Gastroesophageal sphincter (tissue), 4 donors: ENCODE data around the gene KLHDC8B. TPM values are rescaled to one million over a fixed set of nuclear protein-coding genes. Genes with fewer than 3 reads are reported as not detected.
"Not testable (repeated sequence)": the region's sequence is repeated elsewhere in the genome, so short reads cannot be mapped to it uniquely, and the experiment has no call there.

Source experiments
- ATAC-seq: fragments of 150-250 bp; one replicate; pipeline ENCODE4 v1.9.1; 2016; ENCODE audit warnings: mild to moderate bottlenecking, moderate library complexity
- H3K27ac ChIP-seq, 4 donors: fragments of 200-600 bp; sonication (generic) in 3 of 4; 1 replicate in 3 of 4; 2 replicates in 1 of 4; pipeline ENCODE4 v1.5.1; 2016 to 2019
- H3K27me3 ChIP-seq: fragments of 200-600 bp; sonication (generic); one replicate; pipeline ENCODE4 v1.5.1; 2019
- H3K36me3 ChIP-seq, 2 donors: fragments of 200-600 bp; sonication (generic); one replicate each; pipeline ENCODE4 v1.5.1; 2019; ENCODE audit warnings: control low read depth in 1 of 2
- H3K4me1 ChIP-seq, 3 donors: fragments of 200-600 bp; sonication (generic); 1 replicate in 2 of 3; 2 replicates in 1 of 3; pipeline ENCODE4 v1.5.1; 2016 to 2019; ENCODE audit warnings: control low read depth in 2 of 3
- H3K4me3 ChIP-seq, 2 donors: fragments of 200-600 bp; sonication (generic); one replicate each; pipeline ENCODE4 v1.5.1; 2019; ENCODE audit warnings: mild to moderate bottlenecking in 1 of 2, moderate library complexity in 1 of 2
- H3K9me3 ChIP-seq, 3 donors: fragments of 200-600 bp; sonication (generic); one replicate each; pipeline ENCODE4 v1.5.1; 2017 to 2019; ENCODE audit warnings: control low read depth in 2 of 3
- CTCF ChIP-seq, 4 experiments: fragments of 200-600 bp in 2 of 4; fragments of 450-650 bp in 2 of 4; sonication (generic) in 1 of 4; IDR thresholded peaks; one replicate each; pipeline ENCODE4 v1.5.1; 2017 to 2019; ENCODE audit warnings: antibody characterized with exemption in 4 of 4, mild to moderate bottlenecking in 2 of 4, moderate library complexity in 2 of 4
- EP300 ChIP-seq: sonication (generic); formaldehyde crosslinking; IDR thresholded peaks from one replicate; pipeline ENCODE4 v1.6.1; 2017; ENCODE audit warnings: antibody characterized with exemption, mild to moderate bottlenecking
- POLR2A ChIP-seq, 2 donors: fragments of 450-650 bp; IDR thresholded peaks; one replicate each; pipeline ENCODE4 v1.6.1; 2017; ENCODE audit warnings: antibody characterized with exemption in 2 of 2, mild to moderate bottlenecking in 2 of 2, moderate library complexity in 1 of 2
- POLR2AphosphoS5 ChIP-seq: sonication (generic); formaldehyde crosslinking; IDR thresholded peaks from one replicate; pipeline ENCODE4 v1.6.1; 2017; ENCODE audit warnings: antibody characterized with exemption
- WGBS, 2 donors: methylation state at CpG; one replicate each; pipeline ENCODE4 v1.1.5; 2018; ENCODE audit warnings: low coverage in 1 of 2; 5-methylcytosine and 5-hydroxymethylcytosine counted together
- total RNA-seq, 4 donors: library from RNA; depleted of rRNA; stranded (reverse); fragments of >200 nt; gene quantifications; one replicate each; pipeline ENCODE4 v1.1.0, GENCODE V29; 2016

The KLHDC8B gene
- total RNA-seq, 4 donors from 2014 or later = 39.8 to 126 (median 114) TPM

GRCh38 chr3:49213541-49213943 is 42.1 kb downstream of the KLHDC8B start:
- WGBS, 2 donors = no CpG with 5 or more reads among the region's 15 CpGs
- no peaks in the 10 kb centered on the region for H3K27me3 ChIP-seq
- no peak overlapping the region for H3K4me3 ChIP-seq
- H3K9me3 ChIP-seq = peaks cover 0 to 5% (median 0%) of the 10 kb centered on the region in 3 donors
- no peak for ATAC-seq
- peaks cover 0 to 21% (median 6%) of the 10 kb centered on the region in 3 donors for H3K4me1 ChIP-seq
- no peaks in the 10 kb centered on the region for H3K36me3 ChIP-seq
- no peak for TF ChIP-seq POLR2AphosphoS5
- no peak for TF ChIP-seq CTCF (IDR thresholded peaks at IDR 0.05)
- no peak for TF ChIP-seq POLR2A (IDR thresholded peaks at IDR 0.05)
- no peak for TF ChIP-seq EP300
- no peak overlapping the region for H3K27ac ChIP-seq

- no peak for ATAC-seq
- no peak overlapping the region for H3K27ac ChIP-seq
- H3K4me3 ChIP-seq = no peak overlapping the region
- TF ChIP-seq CTCF (IDR thresholded peaks at IDR 0.05) = no peak
- no peak for TF ChIP-seq POLR2A (IDR thresholded peaks at IDR 0.05)
- TF ChIP-seq POLR2AphosphoS5 = no peak
- no peak for TF ChIP-seq EP300
- no peaks in the 10 kb centered on the region for H3K36me3 ChIP-seq
- 86% methylated on average over 1 of the region's 2 CpGs; no CpG with 5 or more reads in 1 of the 2 donors for WGBS, 2 donors
- peaks cover 0 to 5% (median 0%) of the 10 kb centered on the region in 3 donors for H3K9me3 ChIP-seq
- H3K4me1 ChIP-seq = peaks cover 0 to 26% (median 6%) of the 10 kb centered on the region in 3 donors
- H3K27me3 ChIP-seq = no peaks in the 10 kb centered on the region
Measured at GRCh38 chr3:49213998-49214397, 42.6 kb downstream of the KLHDC8B start.

- 60 to 64% methylated on average over 3 of the region's 3 CpGs for WGBS, 2 donors
- not testable (repeated sequence) for ATAC-seq, H3K9me3 ChIP-seq, H3K4me3 ChIP-seq, H3K36me3 ChIP-seq, H3K27me3 ChIP-seq
- H3K27ac ChIP-seq = peak overlapping the region in 1 of 4 donors; percentile 54
- H3K4me1 ChIP-seq = peaks cover 0 to 39% (median 6%) of the 10 kb centered on the region in 3 donors
Measured at GRCh38 chr3:49216687-49217086, 45.3 kb downstream of the KLHDC8B start.

- not testable (repeated sequence) for H3K4me3 ChIP-seq, ATAC-seq, H3K27me3 ChIP-seq, H3K9me3 ChIP-seq, H3K36me3 ChIP-seq
- Histone ChIP-seq H3K27ac (peak overlapping the region in 2 of 4 donors; percentile 82 to 84), H3K4me1 (peaks cover 0 to 39% (median 6%) of the 10 kb centered on the region in 3 donors)
Measured at GRCh38 chr3:49217108-49217507, 45.7 kb downstream of the KLHDC8B start.

GRCh38 chr3:49217688-49218470 is 46.5 kb downstream of the KLHDC8B start:
- no peaks in the 10 kb centered on the region for H3K36me3 ChIP-seq
- H3K4me1 ChIP-seq = peaks cover 0 to 39% (median 6%) of the 10 kb centered on the region in 3 donors
- TF ChIP-seq EP300 (no peak), POLR2A (IDR thresholded peaks at IDR 0.05) (no peak), CTCF (IDR thresholded peaks at IDR 0.05) (no peak), POLR2AphosphoS5 (no peak)
- ATAC-seq = peak; percentile 45
- H3K4me3 ChIP-seq = no peak overlapping the region
- WGBS, 2 donors = 24 to 41% methylated on average over 3 to 7 of the region's 7 CpGs
- peak overlapping the region; percentile 82 to 91 (median 84) for H3K27ac ChIP-seq
- H3K27me3 ChIP-seq = no peaks in the 10 kb centered on the region
- peaks cover 0 to 5% (median 0%) of the 10 kb centered on the region in 3 donors for H3K9me3 ChIP-seq

GRCh38 chr3:49218471-49218989 is 47.1 kb downstream of the KLHDC8B start:
- 5 to 18% methylated on average over 4 of the region's 6 CpGs for WGBS, 2 donors
- Histone ChIP-seq H3K4me1 (peaks cover 0 to 39% (median 6%) of the 10 kb centered on the region in 3 donors), H3K27ac (peak overlapping the region; percentile 82 to 91 (median 84))
- peak; percentile 72 for TF ChIP-seq POLR2AphosphoS5
- not testable (repeated sequence) for H3K36me3 ChIP-seq, H3K9me3 ChIP-seq, H3K4me3 ChIP-seq, H3K27me3 ChIP-seq
- peak; percentile 95 for ATAC-seq
